CD4-positive, CD25-positive, alpha-beta regulatory T cell (primary cell): ENCODE results near the gene TNFRSF25. TPM values are rescaled to one million over a fixed set of nuclear protein-coding genes. Genes with fewer than 3 reads are reported as not detected.

Experiments used
- ATAC-seq, 2 donors: fragments of 150-1000 bp; cut with Tn5 transposase; one replicate each; pipeline ENCODE4 v1.10.0; 2021; ENCODE audit warnings: low read depth in 2 of 2, moderate number of reproducible peaks in 2 of 2, moderate library complexity in 1 of 2
- DNase-seq, 3 donors: peaks; one replicate each; pipeline versions ENCODE4 v3.0.0 to v3.0.0-alpha.2; 2012 to 2022; ENCODE audit warnings: mixed read lengths in 1 of 3
- H3K27ac ChIP-seq: one replicate; pipeline ENCODE4 v1.7.0; 2013; ENCODE audit warnings: mild to moderate bottlenecking, low read length; ENCODE audit not compliant: insufficient read depth, poor library complexity, severe bottlenecking
- H3K27me3 ChIP-seq: one replicate; pipeline ENCODE4 v1.7.0; 2013; ENCODE audit warnings: low read length; ENCODE audit not compliant: control insufficient read depth, insufficient read depth
- H3K36me3 ChIP-seq: one replicate; pipeline ENCODE4 v1.7.0; 2013; ENCODE audit warnings: mild to moderate bottlenecking, low read length, moderate library complexity; ENCODE audit not compliant: control insufficient read depth, insufficient read depth
- H3K4me1 ChIP-seq: 2 replicates; pipeline ENCODE4 v1.7.0; 2013; ENCODE audit warnings: mild to moderate bottlenecking, low read length; ENCODE audit not compliant: insufficient read depth, control insufficient read depth, poor library complexity, severe bottlenecking
- H3K4me3 ChIP-seq: one replicate; pipeline ENCODE4 v1.7.0; 2013; ENCODE audit warnings: low read depth, mild to moderate bottlenecking, low read length, moderate library complexity
- H3K9me3 ChIP-seq, 2 experiments: 1 replicate in 1 of 2; 2 replicates in 1 of 2; pipeline ENCODE4 v1.7.0; 2013; ENCODE audit warnings: low read length in 2 of 2, mild to moderate bottlenecking in 1 of 2, moderate library complexity in 1 of 2; ENCODE audit not compliant: control insufficient read depth in 2 of 2
- H3K27ac Mint-ChIP-seq, 3 donors: one replicate each; pipeline ENCODE4 v1.8.0; 2020 to 2022; ENCODE audit warnings: mild to moderate bottlenecking in 3 of 3, mixed read lengths in 3 of 3, moderate library complexity in 2 of 3
- H3K27me3 Mint-ChIP-seq: one replicate; pipeline ENCODE4 v1.8.0; 2022; ENCODE audit warnings: mild to moderate bottlenecking, mixed read lengths
- H3K36me3 Mint-ChIP-seq: one replicate; pipeline ENCODE4 v1.8.0; 2020; ENCODE audit warnings: mixed read lengths
- H3K4me1 Mint-ChIP-seq, 4 donors: one replicate each; pipeline ENCODE4 v1.8.0; 2020 to 2022; ENCODE audit warnings: mixed read lengths in 4 of 4, mild to moderate bottlenecking in 1 of 4
- H3K4me3 Mint-ChIP-seq, 4 donors: one replicate each; pipeline ENCODE4 v1.8.0; 2020 to 2022; ENCODE audit warnings: mild to moderate bottlenecking in 4 of 4, mixed read lengths in 4 of 4, moderate library complexity in 3 of 4
- H3K9me3 Mint-ChIP-seq, 7 donors: one replicate each; pipeline ENCODE4 v1.8.0; 2020 to 2022; ENCODE audit warnings: mixed read lengths in 7 of 7, mild to moderate bottlenecking in 3 of 7, moderate library complexity in 2 of 7
- polyA plus RNA-seq, 4 donors: library from polyadenylated mRNA; unstranded; fragments of 300-500 nt; fragmentation: Illumina TruSeq; gene quantifications; one replicate each; pipeline ENCODE4 v1.2.3, GENCODE V29; 2021
- total RNA-seq: library from RNA; stranded (reverse); gene quantifications from one replicate; pipeline ENCODE4 v1.2.3, GENCODE V29; 2022

Gene TNFRSF25
- total and polyA plus RNA-seq, 5 donors from 2014 or later, result 23.3 to 258 (median 31.4) TPM

DNA sequence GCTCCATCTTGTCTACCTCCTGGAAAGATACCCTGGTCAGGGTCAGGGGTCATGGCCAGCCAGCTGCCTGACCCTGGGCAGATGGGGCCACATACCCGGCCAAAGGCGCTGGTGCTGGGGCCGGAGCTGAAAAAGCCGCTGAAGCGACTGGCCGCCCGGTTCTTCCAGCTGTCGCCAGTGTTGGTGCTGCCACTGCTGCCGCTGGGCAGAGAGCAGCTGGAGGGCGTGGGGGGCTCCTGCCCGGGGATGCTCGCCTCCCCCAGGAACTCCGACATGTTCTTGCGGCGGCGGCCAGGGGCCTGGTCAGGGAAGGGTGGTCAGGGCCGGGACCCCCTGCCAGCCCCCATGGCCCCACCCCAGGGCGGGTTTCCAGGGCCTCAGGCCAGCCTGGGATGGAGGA lies 7.2 kb upstream of the TNFRSF25 start:
- no peaks in the 10 kb centered on the region for H3K9me3 ChIP-seq
- H3K27me3 ChIP-seq, result no peaks in the 10 kb centered on the region
- H3K27ac Mint-ChIP-seq, result no peak overlapping the region
- H3K36me3 ChIP-seq, result no peaks in the 10 kb centered on the region
- ATAC-seq (no peak), DNase-seq (no peak)
- H3K4me1 Mint-ChIP-seq, result peaks cover 0 to 7% (median 4%) of the 10 kb centered on the region in 4 donors
- peaks cover 4% of the 10 kb centered on the region for H3K27me3 Mint-ChIP-seq
- no peaks in the 10 kb centered on the region for H3K36me3 Mint-ChIP-seq
- no peaks in the 10 kb centered on the region for H3K9me3 Mint-ChIP-seq
- H3K4me3 ChIP-seq, result no peak overlapping the region
- no peak overlapping the region for H3K4me3 Mint-ChIP-seq
- no peak overlapping the region for H3K27ac ChIP-seq
- peaks cover 4% of the 10 kb centered on the region for H3K4me1 ChIP-seq

DNA sequence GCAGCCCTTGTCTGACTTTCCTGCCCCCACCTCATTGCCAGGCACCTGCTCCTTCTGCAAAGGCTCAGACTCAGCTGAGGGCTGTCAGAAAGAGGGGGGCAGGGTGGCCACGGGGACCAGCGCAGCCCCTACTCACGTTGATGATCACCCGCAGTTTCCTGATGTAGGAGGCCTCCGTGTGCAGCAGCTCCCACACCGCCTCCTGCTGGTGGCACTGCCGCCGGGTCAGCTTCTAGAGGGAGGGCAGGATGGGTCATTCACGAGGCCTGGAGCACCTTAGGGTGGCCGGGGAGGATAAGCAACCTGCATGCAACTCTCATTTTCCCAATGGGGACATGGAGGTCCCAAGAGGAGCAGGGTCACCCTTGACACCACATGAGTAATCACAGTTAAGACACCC lies 6.4 kb upstream of the TNFRSF25 start:
- no peak for ATAC-seq
- Mint-ChIP-seq H3K27ac (no peak overlapping the region), H3K4me3 (no peak overlapping the region), H3K36me3 (no peaks in the 10 kb centered on the region), H3K27me3 (peaks cover 4% of the 10 kb centered on the region), H3K4me1 (peaks cover 0 to 9% (median 4%) of the 10 kb centered on the region in 4 donors), H3K9me3 (no peaks in the 10 kb centered on the region)
- H3K9me3 ChIP-seq, result no peaks in the 10 kb centered on the region
- H3K4me3 ChIP-seq, result no peak overlapping the region
- H3K27me3 ChIP-seq, result no peaks in the 10 kb centered on the region
- no peak for DNase-seq
- H3K4me1 ChIP-seq, result peaks cover 4% of the 10 kb centered on the region
- no peaks in the 10 kb centered on the region for H3K36me3 ChIP-seq
- no peak overlapping the region for H3K27ac ChIP-seq

GRCh38 chr1:6471970-6472368 lies 6.0 kb upstream of the TNFRSF25 start:
- ATAC-seq (no peak), DNase-seq (no peak)
- H3K4me1 Mint-ChIP-seq, result peaks cover 0 to 12% (median 4%) of the 10 kb centered on the region in 4 donors
- no peaks in the 10 kb centered on the region for H3K27me3 ChIP-seq
- H3K4me1 ChIP-seq, result peaks cover 5% of the 10 kb centered on the region
- H3K27ac ChIP-seq, result no peak overlapping the region
- H3K36me3 Mint-ChIP-seq, result no peaks in the 10 kb centered on the region
- H3K4me3 Mint-ChIP-seq, result no peak overlapping the region
- H3K36me3 ChIP-seq, result no peaks in the 10 kb centered on the region
- H3K27me3 Mint-ChIP-seq, result peaks cover under 1% of the 10 kb centered on the region
- no peak overlapping the region for H3K27ac Mint-ChIP-seq
- no peak overlapping the region for H3K4me3 ChIP-seq
- H3K9me3 Mint-ChIP-seq, result no peaks in the 10 kb centered on the region
- no peaks in the 10 kb centered on the region for H3K9me3 ChIP-seq

DNA sequence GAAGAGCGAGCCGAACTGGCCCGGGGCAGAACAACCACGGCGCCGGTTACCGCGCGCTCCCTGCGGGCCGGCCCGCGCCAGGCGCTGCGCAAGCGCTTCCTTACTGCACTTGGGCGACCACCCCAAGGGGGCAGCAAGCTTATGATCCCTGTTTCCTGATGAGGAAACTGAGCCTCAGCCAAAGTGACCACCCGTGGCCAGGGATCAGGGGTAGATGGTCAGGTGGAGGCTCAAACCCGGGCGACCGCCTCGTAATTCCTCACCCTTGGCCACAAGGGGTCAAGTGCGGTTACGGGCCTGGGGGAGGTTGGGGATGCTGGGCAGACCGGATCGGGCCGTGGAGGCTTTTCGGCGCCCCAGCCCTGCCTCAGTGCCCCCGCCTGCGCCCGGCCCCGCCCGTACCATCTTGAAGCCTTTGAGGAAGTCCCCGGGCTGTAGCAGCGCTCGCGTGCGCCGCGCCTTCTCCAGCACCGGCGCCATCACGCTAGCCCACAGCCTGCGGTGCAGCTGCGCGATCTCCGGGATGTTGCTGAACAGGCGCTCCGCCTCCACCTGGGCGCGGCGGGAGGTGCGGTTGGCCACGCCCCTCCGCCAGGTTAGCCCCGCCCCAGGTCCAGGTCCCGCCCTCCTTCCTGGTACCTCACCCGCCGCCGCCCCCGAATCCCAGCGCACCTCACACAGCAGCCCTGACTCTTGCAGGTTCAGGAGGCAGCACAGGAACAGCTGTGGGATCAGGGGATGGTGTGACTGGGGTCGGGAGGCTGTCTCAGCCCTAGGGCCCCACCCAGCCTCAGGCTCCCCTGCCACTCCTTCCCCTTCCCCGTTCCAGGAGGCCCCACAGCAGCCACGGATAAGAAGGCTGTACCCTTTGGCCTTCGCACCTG lies 5.4 kb upstream of the TNFRSF25 start:
- Histone ChIP-seq H3K27ac (no peak overlapping the region), H3K27me3 (no peaks in the 10 kb centered on the region), H3K36me3 (no peaks in the 10 kb centered on the region), H3K4me3 (no peak overlapping the region), H3K4me1 (peaks cover 11% of the 10 kb centered on the region), H3K9me3 (no peaks in the 10 kb centered on the region)
- H3K36me3 Mint-ChIP-seq, result no peaks in the 10 kb centered on the region
- no peaks in the 10 kb centered on the region for H3K27me3 Mint-ChIP-seq
- H3K9me3 Mint-ChIP-seq, result no peaks in the 10 kb centered on the region
- no peak overlapping the region for H3K4me3 Mint-ChIP-seq
- ATAC-seq (no peak), DNase-seq (no peak)
- H3K4me1 Mint-ChIP-seq, result peaks cover 0 to 19% (median 4%) of the 10 kb centered on the region in 4 donors
- H3K27ac Mint-ChIP-seq, result no peak overlapping the region

- no peaks in the 10 kb centered on the region for H3K36me3 ChIP-seq
- no peaks in the 10 kb centered on the region for H3K9me3 Mint-ChIP-seq
- H3K36me3 Mint-ChIP-seq, result no peaks in the 10 kb centered on the region
- H3K27ac ChIP-seq, result no peak overlapping the region
- no peaks in the 10 kb centered on the region for H3K27me3 Mint-ChIP-seq
- H3K4me3 Mint-ChIP-seq, result no peak overlapping the region
- no peak overlapping the region for H3K27ac Mint-ChIP-seq
- no peak overlapping the region for H3K4me3 ChIP-seq
- H3K4me1 ChIP-seq, result peaks cover 19% of the 10 kb centered on the region
- no peak for DNase-seq
- H3K9me3 ChIP-seq, result no peaks in the 10 kb centered on the region
- ATAC-seq, result no peak
- H3K27me3 ChIP-seq, result no peaks in the 10 kb centered on the region
- peaks cover 0 to 16% (median 1%) of the 10 kb centered on the region in 4 donors for H3K4me1 Mint-ChIP-seq
Observed at GRCh38 chr1:6470132-6471085, 4.4 kb upstream of the TNFRSF25 start.

DNA sequence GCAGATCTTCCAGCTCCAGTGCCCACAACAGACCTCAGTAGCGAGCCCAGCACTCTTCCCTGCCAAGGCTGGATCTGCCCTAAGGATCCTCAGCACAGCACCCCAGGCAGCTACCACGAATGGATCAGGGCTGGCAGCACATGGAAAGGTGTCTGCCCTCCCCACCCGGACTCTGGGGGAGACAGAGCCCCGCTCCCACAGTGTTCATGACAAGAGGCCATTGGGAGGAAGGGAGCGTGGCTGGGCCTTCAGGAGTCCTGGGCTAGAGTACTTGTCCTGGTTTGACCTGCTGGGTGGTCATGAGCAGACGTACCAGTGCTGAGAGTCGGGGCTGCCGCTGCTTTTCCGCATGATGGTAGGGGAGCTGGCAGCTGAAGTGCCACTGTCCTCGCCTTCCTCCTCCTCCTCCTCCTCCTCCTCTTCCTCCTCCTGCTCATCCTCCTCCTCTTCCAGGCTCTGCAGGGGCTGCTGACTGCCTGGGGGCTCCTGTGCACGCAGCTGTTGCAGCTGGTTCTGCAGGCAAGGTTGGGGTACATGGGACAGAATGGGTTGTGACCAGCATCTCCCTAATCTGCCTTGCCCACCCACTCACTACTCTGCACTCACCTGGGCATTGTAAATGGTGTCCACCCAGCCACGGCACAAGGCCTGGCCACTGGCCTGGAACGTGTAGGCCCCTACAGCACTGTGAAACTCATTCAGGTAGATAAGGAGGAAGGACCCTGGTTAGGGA lies 2.9 kb upstream of the TNFRSF25 start:
- Mint-ChIP-seq H3K4me3 (peak overlapping the region in 3 of 4 donors; percentile 44 to 85 (median 59)), H3K36me3 (peaks cover 3% of the 10 kb centered on the region), H3K9me3 (no peaks in the 10 kb centered on the region), H3K27me3 (no peaks in the 10 kb centered on the region), H3K4me1 (peaks cover 0 to 25% (median 8%) of the 10 kb centered on the region in 4 donors), H3K27ac (no peak overlapping the region)
- DNase-seq (no peak), ATAC-seq (no peak)
- no peaks in the 10 kb centered on the region for H3K36me3 ChIP-seq
- H3K4me1 ChIP-seq, result peaks cover 30% of the 10 kb centered on the region
- H3K9me3 ChIP-seq, result no peaks in the 10 kb centered on the region
- no peak overlapping the region for H3K4me3 ChIP-seq
- no peaks in the 10 kb centered on the region for H3K27me3 ChIP-seq
- no peak overlapping the region for H3K27ac ChIP-seq
